ENCODE results near the gene MSI2.

GRCh38 chr17:57413848-57414651, 157.7 kb downstream of the MSI2 start:
- TF ChIP-seq CTCF (conservative IDR thresholded peaks at IDR 0.05; ENCODE audit: low read length) (no peak), EZH2phosphoT487 (IDR thresholded peaks at IDR 0.05; ENCODE audit: borderline replicate concordance) (no peak)
